ENCODE results near the gene CAMKMT. TPM values are rescaled to one million over a fixed set of nuclear protein-coding genes. Genes with fewer than 3 reads are reported as not detected.

CAMKMT gene
- total RNA-seq, 1 donor from 2014 or later, result 10.0 TPM

DNA sequence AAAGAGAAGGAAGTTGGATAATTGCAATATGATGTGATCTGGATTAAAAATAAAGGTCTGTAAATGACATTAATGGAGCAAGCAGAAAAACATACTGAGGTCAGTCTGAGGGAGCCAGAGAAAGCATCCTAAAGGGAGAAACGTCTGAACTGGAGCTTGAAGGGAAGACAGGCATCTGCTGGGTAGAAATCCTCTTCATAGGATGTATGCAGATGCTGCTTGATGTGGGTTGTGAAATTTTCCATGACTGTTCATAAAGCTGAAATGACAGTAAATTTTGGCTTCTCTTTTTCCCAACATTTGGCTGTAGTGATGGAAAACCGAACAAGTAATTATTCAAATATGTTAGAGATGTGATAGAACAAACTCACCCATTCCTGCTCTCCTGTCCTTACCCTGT is 287.6 kb downstream of the CAMKMT start:
- no peak for DNase-seq (ENCODE audit: low read depth)

DNA sequence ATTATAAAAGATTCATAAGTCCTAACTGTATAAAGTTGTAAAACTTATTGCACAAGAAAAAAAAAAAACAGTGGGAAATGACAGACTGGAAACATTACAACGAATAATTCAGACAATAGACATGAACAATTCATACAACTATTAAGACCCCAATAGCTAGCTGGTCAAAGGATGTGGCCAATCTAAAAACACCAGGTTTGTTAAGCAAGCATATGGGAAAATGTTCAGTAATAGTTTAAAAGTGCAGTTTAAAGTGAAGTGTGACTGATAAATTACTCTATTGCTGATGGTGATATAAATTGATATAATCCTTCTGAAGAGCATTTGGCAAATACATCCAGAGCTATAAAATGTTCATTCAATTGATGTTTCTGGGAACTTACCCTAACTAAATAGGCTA is 289.0 kb downstream of the CAMKMT start:
- DNase-seq (ENCODE audit: low read depth), result no peak

DNA sequence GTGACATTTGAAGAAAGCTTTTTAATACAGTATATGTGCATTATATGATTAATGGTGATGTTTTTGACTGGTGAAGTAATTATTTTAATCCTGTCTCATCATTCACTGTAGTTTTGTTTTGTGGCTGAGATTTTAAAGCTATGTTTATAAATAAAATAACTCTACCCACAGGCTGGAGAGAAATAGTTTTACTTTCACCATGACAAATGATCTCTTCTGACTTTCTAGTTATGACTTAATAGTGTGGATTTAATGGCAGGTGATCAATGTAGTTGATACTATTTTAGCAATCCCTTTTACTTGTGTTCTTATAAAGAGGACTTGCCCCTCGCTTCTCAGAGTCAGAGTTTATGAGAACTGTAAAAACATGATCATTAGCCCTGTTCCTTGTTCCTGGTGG is 290.2 kb downstream of the CAMKMT start:
- DNase-seq (ENCODE audit: low read depth), result no peak

DNA sequence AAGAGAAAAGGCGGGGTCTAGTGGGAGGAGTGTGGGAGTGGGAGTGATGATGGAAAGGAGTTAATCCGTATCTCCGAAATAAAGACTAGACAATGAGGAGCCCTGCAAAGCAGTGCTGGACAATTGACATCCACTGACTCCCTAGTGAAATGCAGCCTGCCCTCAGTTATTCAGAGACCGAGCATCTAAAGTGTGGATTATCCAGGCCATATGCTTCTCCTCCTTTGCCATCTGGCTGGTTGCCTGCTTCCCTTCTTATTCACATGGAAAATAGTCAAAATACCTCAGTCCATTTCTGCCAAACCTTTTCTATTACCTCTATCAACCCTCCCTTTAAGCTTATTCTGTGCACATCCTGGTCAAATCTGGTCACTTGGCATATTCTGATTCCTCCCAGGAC is 291.0 kb downstream of the CAMKMT start:
- no peak for DNase-seq (ENCODE audit: low read depth)

DNA sequence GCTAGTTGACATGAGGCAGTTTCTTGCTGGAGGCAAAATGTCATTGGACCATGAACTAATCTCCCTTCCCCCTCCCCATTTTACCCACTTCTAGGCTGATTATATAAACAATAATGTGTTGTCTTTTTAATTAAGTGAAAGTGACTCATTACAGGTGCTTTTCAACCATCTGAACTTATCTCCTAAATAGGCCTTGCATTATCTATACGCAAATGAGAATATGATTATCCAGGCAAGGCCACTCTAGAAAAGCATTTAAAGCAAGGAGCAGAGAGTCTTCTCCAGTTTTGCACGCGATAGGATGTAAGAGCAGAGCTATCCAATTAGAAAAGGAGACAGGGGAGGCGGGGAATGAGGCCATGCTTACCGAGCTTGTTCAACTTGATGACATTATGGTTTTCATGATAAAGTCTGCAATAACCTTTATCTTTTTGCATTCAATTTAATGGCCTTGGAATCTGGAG is 293.7 kb downstream of the CAMKMT start:
- peak; percentile 61 for DNase-seq (ENCODE audit: low read depth)

DNA sequence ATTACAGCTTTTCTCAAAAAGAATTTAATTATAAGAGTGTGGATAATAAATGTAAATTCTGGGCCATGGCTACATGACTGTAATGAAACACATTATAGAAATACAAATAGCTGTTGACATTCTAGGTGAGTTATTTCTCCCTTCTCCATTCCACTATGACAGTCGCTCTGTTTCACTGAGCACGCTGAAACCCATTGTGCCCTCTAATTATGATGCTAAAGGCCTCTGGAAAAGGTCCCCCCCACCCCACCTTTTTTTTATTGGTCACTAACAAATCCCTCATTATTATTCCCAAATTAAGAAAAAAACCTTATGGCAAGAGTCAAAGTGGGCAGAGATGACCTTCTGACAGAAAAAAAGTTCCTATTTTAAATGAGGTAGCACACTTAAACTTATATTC is 294.7 kb downstream of the CAMKMT start:
- DNase-seq (ENCODE audit: low read depth), result no peak

DNA sequence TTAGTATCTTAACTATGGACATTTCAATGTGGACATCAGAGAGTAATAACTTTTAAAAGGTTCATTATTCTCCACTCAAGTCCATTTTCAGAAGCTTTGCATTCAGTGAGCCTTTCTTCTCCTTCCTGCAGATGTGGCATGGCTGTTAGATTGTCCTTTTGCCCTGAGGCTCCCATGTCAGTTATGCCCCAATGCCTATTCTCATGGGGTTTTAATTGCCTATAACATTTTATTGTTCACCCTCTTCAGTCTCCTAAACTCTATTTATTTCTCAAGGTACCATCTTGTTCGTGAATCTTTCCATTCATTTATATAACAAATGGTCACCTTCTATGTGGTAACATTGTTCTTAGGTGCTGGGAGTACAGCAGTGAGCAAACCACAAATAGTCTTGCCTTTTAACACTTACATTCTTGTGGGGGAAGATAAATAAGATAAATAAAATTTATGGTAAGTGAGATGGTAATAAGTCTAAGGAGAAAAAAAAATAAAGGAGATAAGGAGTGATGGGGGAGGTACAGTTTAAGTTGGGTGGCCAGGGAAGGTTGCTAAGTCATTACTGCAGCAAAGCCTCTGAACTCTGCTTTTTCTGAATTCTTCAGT is 301.8 kb downstream of the CAMKMT start:
- peak; percentile 12 for DNase-seq (ENCODE audit: low read depth)

DNA sequence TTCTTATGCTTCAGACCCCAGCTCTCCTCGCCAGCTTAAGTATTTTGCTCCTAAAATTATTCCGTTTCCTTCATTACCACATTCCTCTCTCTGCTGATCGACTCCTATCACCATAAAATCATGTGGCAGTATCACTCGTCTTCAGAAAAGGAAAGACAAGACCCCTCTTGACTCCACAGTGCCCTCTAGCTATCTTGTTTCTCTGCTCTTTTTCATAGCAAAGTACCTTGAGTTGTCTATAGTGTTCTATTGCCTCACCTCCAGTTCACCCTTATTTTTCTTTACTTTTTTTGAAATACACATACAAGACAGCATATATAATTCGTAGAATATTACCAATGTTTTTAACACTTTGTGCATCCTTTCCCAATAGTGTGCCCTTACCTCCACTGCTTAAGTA is 306.6 kb downstream of the CAMKMT start:
- DNase-seq (ENCODE audit: low read depth), result no peak

DNA sequence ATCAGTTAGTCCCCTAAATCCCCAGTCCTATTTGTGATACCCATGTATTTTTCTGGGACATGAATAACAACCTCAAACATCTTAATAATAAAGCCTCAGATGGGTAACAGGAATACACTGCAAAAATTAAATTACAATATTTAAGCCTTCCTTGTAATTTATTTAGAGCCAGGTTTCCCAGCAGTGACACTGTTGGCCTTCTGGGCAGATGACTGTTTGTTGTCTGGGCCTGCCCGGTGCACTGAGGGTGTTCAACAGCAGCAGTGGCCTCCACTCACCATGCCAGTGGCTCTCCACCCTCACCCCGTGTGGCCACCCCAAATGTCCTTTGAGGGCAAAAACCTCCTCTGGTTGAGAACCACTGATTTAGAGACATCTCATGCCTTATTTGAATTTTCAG is 309.5 kb downstream of the CAMKMT start:
- no peak for DNase-seq (ENCODE audit: low read depth)

DNA sequence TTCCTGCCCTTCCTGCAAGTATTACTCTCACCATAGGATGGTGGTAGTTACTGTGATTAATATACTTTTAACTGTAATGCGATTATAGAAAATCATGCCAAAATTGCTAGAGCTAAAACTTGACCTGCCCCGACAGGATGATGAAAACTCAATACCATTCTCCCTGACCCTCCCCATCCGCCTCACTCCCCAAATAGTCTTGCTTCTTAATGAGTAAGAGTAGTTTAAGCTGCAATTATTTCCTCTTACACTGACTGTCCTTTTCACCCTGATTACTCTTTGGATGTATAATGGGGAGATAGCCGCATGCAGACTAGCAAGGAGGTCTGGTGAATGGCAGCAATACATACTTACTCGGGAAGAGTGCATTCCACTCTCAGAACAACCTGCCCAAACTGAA is 310.2 kb downstream of the CAMKMT start:
- DNase-seq (ENCODE audit: low read depth), result no peak

DNA sequence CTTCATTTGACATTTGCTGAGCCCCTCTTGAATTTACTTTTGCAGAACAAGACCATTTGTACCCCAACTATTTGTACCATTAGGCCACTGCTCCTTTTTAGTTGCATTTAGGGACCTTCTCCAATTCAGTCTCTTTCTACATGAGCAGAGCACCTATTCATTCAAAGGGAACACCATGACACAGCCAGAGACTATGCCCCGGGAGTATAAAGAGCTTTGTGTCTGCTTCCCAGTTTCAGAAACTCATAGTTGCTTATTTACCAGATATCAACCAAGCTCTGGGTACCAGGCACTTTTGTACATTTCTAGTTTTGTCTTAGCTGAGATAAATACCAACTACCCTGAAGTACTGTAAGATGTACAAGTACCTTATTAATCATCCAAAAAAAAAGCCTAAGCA is 310.7 kb downstream of the CAMKMT start:
- DNase-seq (ENCODE audit: low read depth), result no peak

DNA sequence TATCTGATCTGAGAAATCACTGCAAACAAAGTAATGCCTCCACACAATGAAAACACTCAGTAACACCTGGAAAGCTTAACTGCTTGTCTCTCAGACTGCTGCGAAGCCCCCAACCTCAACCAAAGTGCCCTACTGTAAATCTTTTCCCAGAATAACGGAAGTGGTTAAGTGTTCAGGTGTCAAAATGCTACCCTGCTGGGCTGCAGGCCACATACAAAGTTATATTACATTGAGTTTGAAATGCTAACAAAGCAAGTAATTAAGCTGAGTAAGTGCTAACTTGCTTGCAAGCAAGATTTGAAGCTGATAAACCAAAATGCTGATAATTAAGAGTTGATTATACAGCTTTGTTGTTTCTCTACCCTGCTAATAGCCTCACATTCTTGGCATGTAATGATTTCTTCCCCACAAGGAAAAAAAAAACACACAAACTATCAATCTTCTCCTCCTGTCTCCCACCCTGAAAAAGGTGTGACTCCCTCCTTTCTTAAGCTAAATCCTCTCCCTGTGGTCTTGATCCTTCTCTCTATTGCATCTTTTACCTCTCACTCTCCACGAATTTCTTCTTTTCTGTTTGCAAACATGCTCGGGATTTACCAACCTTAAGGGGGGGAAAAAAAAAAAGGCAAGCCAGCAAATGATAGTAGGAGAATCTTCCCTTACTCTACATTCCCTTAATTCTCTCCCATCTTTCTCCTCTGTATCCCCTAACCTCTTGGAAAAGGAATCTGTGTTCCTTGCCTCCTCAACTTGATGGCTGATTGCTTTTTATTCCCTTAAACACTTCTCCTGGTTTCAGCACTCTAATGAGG is 312.9 kb downstream of the CAMKMT start:
- no peak for DNase-seq (ENCODE audit: low read depth)

DNA sequence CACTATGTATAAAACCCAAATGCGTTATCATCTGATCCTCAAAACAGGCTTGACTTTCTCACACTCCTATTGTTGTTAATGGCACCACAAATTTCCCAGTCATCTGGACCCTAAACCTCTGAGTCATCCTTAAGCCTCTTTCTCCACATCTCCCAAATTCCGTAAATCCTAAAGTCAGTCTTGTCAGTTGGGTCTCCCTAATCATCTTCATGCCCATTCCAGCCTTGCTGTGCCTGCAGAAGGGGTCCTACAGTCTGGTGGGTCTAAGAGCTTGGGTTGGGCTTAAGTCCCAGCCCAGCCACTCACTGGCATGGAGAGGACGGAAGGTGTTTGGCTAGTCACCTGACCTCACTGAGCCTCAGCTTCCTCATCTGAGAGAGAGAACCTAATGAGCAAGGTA is 314.6 kb downstream of the CAMKMT start:
- no peak for DNase-seq (ENCODE audit: low read depth)

DNA sequence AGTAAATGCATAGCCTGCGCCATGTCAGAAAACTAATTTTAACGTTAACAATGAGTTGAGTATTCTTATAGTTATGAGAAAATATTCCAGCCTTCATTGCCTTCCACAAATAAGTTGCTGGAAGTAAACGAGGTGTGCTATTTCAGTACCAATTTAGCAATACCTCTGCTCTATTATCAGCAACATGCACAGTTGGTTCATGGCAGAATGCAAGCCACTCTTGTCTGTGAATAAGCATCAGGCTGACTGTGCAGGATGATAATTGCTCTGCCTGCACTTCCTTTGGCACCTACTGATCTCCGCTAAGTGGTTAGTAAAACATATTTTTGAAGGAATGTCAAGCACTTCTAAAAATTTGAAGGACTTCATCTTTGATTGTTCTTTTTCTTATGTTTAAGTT is 317.8 kb downstream of the CAMKMT start:
- DNase-seq (ENCODE audit: low read depth), result no peak

DNA sequence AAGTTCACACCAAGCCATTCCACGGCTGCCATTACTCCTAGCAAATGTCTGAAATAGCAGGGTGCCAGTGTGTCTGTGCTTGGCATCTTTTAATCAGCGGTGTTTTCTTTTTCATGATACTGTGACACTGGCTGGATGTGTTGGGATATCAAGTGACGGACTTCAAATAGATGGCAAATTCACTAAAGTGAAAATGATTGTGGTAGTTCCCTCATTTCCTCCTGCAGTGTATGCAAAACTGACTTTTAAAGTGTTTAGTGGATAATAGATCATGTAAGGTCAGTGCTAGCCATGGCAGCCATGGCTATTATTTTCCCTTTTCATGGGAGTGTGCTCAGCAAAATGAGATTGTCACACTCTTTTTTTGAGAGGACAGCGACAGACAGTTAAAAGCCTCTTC is 318.2 kb downstream of the CAMKMT start:
- no peak for DNase-seq (ENCODE audit: low read depth)

DNA sequence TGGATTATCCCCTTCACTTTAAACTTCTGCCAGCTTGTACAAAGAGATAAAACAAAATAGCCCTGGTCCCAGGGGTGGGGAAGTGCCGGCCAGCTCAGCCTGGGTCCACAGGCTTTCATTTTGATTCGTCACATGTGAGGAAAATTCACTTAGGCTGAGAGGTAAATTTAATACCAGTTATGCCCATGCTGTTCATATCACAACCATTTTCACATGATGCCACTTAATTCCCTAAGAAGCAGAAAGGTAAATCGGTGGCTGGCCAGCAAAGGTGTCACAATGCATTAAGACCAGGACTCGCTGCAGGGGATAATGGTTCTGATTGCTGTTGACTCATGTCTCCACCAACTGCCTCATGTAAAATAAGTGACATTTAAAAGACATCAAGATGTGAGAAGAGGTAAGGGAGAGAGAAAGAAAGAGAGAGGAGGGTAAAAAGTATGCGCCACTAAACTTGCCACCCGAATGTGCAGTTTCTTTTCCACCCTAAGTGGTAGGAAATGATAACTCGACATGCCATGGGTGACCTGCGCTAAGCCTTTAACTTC is 318.8 kb downstream of the CAMKMT start:
- DNase-seq (ENCODE audit: low read depth), result no peak

DNA sequence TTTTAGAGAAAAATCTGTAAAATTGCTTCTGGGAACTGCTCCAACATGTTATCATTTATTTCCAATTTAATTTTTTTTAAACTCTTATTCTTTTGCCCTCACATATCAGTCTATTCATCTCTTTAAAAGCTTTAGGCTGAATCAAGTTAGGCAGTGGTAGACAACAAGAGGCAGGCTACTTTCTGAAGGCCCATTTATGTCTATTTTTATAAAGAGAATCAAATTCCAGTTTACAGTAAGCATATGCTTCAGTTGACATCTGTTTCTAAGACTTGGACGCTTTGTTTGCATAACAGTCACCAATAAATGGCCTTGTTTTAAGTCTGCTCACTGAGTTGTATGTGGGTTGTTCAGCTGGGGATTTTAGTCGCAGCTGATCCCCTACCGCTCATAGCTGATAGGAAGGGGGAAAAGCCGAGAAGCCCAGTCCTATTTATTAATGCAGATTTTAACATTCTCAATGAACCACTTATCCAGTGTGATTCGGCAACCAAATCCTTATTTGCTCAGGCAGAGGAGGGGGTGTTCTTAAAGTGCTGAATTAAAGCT is 319.3 kb downstream of the CAMKMT start:
- DNase-seq (ENCODE audit: low read depth), result no peak

DNA sequence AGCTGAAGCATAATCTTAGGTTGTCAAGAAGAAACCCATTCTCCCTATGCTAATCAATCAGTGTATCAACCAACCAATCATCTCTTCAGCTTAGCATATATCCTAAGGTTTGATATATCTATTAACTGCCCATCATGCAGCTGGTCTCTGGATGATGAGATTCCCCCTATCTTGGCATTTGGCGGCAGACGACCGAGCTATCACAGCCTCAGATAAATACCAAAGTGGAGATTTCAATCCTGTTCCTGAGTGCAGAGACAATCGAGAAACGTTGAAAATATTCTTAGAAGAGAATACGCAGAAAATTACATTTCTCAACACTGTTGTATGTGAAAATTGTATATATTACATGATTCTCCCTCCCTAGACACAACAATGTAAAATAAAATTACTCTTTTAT is 320.7 kb downstream of the CAMKMT start:
- no peak for DNase-seq (ENCODE audit: low read depth)

DNA sequence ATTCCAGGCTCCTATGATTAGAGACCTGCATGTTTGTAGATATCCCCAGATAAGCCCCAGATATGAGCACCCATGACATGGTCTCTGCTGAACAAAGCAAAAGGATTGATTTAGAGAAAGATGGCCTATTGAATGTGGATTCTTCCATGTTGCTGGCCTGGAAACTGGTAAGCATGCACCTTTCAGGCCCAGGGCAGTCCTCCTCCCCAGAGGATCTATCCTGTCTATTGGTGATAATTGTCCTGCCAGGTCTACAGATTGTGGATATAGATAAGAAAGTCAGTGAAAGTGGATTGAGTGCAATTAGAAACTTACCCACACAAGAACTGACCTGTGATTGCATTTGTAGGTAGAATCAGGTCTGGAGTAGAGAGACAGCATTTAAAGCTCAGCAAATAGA is 322.8 kb downstream of the CAMKMT start:
- no peak for DNase-seq (ENCODE audit: low read depth)

DNA sequence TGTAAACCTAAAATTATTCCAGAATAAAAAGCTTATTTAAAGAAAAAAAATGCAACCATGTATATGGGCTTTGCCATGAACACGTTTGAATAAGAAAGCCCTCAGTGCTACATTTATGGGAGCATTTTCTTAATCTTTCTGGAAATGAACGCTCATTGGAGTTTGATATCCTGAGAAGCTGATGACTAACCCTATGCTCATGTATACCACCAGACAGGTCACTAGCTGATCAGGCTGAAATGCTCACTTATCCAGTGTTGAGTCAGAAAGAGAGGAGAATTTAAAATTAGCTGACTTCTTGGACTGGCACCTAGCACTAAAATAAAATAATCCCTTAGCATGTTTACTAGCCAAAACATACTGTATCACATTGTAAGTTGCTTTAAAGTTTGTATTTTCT is 324.8 kb downstream of the CAMKMT start:
- DNase-seq (ENCODE audit: low read depth), result peak; percentile 71

DNA sequence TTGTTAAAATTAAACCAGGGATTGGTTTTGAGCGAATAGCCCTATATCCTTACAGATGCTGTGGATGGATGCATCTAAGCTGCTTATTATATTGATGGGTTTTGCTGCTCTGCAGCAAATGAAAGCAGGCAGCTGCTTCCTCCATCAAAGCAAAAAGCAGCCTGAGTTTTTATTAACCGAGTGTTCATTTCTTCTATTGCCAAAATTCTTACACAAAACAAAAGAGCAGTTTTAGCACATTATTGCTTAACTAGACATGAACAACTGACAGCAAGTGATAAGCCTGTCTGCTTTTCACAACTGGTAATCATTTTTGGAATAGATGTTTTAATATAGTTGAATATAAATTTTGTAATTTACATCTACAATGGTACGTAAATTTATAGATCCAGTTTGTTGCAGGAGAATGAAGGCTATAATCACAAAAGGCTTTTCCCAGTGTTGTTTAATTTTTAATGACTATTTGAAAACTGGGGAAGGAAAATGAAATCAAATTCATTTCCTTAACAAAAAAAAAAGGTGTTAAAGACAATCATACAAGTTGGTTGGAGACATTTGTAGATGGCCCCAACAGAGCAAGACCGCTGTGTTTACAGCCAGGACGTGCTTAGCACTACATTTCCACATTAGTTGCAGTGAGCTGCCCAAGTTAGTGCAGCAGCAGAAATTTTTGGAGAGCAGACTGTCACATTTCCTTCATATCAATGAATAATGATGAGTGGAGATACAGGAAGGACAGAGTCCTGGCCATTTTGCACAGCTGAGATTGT is 326.1 kb downstream of the CAMKMT start:
- no peak for DNase-seq (ENCODE audit: low read depth)

DNA sequence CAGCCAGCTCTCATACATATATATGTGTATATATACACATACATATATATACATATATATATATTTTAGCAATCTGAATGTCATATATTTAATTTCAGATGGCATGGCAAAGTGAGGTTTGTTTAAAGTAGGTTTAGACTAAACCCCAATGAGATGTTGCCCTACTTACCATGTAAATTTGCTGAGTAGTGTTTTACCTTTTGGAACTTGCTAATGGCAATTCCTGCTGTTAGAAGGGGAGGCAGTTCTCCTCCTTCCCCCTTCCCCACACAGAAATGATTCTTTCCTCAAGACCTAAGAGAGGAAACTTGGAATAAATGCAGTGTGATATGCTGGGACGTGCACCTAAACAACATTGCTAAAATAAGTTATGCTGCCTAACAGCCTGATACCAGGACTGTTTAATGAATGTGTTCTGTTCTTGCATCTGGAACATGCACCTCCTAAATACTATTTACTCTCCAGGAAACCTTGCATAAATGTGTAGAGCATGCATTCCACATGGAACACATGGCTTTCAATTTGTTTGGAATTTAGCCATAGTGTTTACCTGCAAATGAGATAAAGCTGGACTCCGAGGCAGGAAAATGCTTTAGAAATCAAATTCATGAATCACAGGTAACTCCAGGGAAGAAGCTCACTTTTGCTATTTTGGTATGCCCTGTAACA is 326.8 kb downstream of the CAMKMT start:
- no peak for DNase-seq (ENCODE audit: low read depth)

Data from renal cortical epithelial cell (primary cell).